OCI-LY7 (cell line): ENCODE data around the gene GBX2. TPM values are rescaled to one million over a fixed set of nuclear protein-coding genes. Genes with fewer than 3 reads are reported as not detected.
"Not testable (repeated sequence)": the region's sequence is repeated elsewhere in the genome, so short reads cannot be mapped to it uniquely, and the experiment has no call there.

Source experiments
- BruUV-seq: library from RNA; stranded (reverse); fragments of 400-500 nt; replicated peaks from 2 replicates; lab custom pipeline; 2021; lab: Mats Ljungman, UMichigan
- CTCF ChIA-PET: fragments of 300-600 bp; sonication (Branson Sonifier 250); formaldehyde crosslinking; loops from one replicate; lab custom pipeline; 2022; ENCODE audit warnings: antibody characterized with exemption; ENCODE audit not compliant: unreplicated experiment; lab: Charles Lee
- POLR2A ChIA-PET: fragments of 300-600 bp; sonication (Branson Sonifier 250); formaldehyde crosslinking; loops from one replicate; lab custom pipeline; 2022; ENCODE audit warnings: antibody characterized with exemption; lab: Charles Lee
- DNase-seq: peaks from one replicate; pipeline ENCODE4 v3.0.0-alpha.2; 2015; ENCODE audit warnings: low spot score
- H2AFZ ChIP-seq: fragments of 200-600 bp; sonication (generic), shearing (Covaris generic); 2 replicates; pipeline ENCODE4 v1.6.1; 2014; ENCODE audit warnings: mild to moderate bottlenecking, antibody characterized with exemption, low read length, moderate library complexity
- H3K27ac ChIP-seq: fragments of 200-600 bp; sonication (generic); 2 replicates; pipeline ENCODE4 v1.5.1; 2014; ENCODE audit warnings: mixed run types, low read depth, mild to moderate bottlenecking, moderate library complexity, low read length, inconsistent platforms; ENCODE audit not compliant: poor library complexity, severe bottlenecking
- H3K36me3 ChIP-seq: fragments of 200-600 bp; sonication (generic); 2 replicates; pipeline ENCODE4 v1.6.1; 2014; ENCODE audit warnings: mild to moderate bottlenecking, antibody characterized with exemption, low read length, moderate library complexity, mixed read lengths; ENCODE audit not compliant: insufficient read depth
- H3K4me1 ChIP-seq: fragments of 200-600 bp; sonication (generic); 2 replicates; pipeline ENCODE4 v1.5.1; 2014; ENCODE audit warnings: mild to moderate bottlenecking, low read length; ENCODE audit not compliant: insufficient read depth, poor library complexity, severe bottlenecking
- H3K4me2 ChIP-seq: fragments of 200-600 bp; sonication (generic); 2 replicates; pipeline ENCODE4 v1.6.1; 2014; ENCODE audit warnings: mild to moderate bottlenecking, low read length
- H3K4me3 ChIP-seq: fragments of 200-600 bp; sonication (generic); 2 replicates; pipeline ENCODE4 v1.5.1; 2014; ENCODE audit warnings: mild to moderate bottlenecking, low read depth, low read length; ENCODE audit not compliant: poor library complexity, severe bottlenecking
- H3K79me2 ChIP-seq: fragments of 200-600 bp; sonication (generic); 2 replicates; pipeline ENCODE4 v1.6.1; 2016; ENCODE audit warnings: low read depth, mild to moderate bottlenecking, low read length, moderate library complexity, mixed read lengths; ENCODE audit not compliant: insufficient read depth
- H3K9me2 ChIP-seq: fragments of 200-600 bp; sonication (generic); 2 replicates; pipeline ENCODE4 v1.6.1; 2016; ENCODE audit warnings: mild to moderate bottlenecking, low read length, mixed read lengths; ENCODE audit not compliant: insufficient read depth
- H3K9me3 ChIP-seq: fragments of 200-600 bp; sonication (generic); 2 replicates; pipeline ENCODE4 v1.6.1; 2014; ENCODE audit warnings: mild to moderate bottlenecking, mixed run types, low read length, mixed read lengths
- H4K20me1 ChIP-seq: fragments of 200-600 bp; sonication (generic); 2 replicates; pipeline ENCODE4 v1.6.1; 2014; ENCODE audit warnings: mild to moderate bottlenecking, antibody characterized with exemption, low read length, moderate library complexity, mixed read lengths; ENCODE audit not compliant: insufficient read depth
- CTCF ChIP-seq: fragments of 200-600 bp; sonication (generic); conservative IDR thresholded peaks from 2 replicates; pipeline ENCODE4 v1.5.1; 2014; ENCODE audit warnings: mild to moderate bottlenecking, antibody characterized with exemption, low read length, moderate library complexity, mixed read lengths
- EZH2phosphoT487 ChIP-seq: fragments of 200-600 bp; sonication (generic); IDR thresholded peaks from 2 replicates; pipeline ENCODE4 v1.6.1; 2018; ENCODE audit warnings: low read depth, borderline replicate concordance, mild to moderate bottlenecking, mixed run types, antibody characterized with exemption, low read length, moderate library complexity, mixed read lengths
- intact Hi-C: fragments of 100-400 bp; cut with micrococcal nuclease; formaldehyde crosslinking; loops from one replicate; pipeline ENCODE4 v1.10.0; 2022; ENCODE audit not compliant: unreplicated experiment
- total RNA-seq, 2 experiments: library from RNA; depleted of rRNA in 1 of 2; stranded (reverse); fragments of >200 nt in 1 of 2; shearing (Covaris generic) in 1 of 2; gene quantifications; 2 replicates each; pipeline ENCODE4 v1.2.3, GENCODE V29; 2014 to 2022

Gene GBX2
- total RNA-seq, 2 experiments from 2014 or later: not detected

- ChIA-PET CTCF (no interaction called here), POLR2A (interaction anchor here (0.7 kb wide), 1 partner anchor 363 kb away, joined by 3 read pairs; no protein-coding TSS in a partner anchor)
- H3K27ac ChIP-seq: no peak overlapping the region
- no peak overlapping the region for H3K4me2 ChIP-seq
- H3K4me3 ChIP-seq: no peak overlapping the region
- H3K36me3 ChIP-seq: no peaks in the 10 kb centered on the region
- no peaks in the 10 kb centered on the region for H3K9me2 ChIP-seq
- no peaks in the 10 kb centered on the region for H3K9me3 ChIP-seq
- no peaks in the 10 kb centered on the region for H4K20me1 ChIP-seq
- no peak for DNase-seq
- no peaks in the 10 kb centered on the region for H3K4me1 ChIP-seq
- no peak overlapping the region for H2AFZ ChIP-seq
- no TSS peak for BruUV-seq
- no peaks in the 10 kb centered on the region for H3K79me2 ChIP-seq
- intact Hi-C loops: no loop called here
- no peak for TF ChIP-seq CTCF
- TF ChIP-seq EZH2phosphoT487: no peak
Observed at GRCh38 chr2:236146436-236146835, 21.8 kb downstream of the GBX2 start.

DNA sequence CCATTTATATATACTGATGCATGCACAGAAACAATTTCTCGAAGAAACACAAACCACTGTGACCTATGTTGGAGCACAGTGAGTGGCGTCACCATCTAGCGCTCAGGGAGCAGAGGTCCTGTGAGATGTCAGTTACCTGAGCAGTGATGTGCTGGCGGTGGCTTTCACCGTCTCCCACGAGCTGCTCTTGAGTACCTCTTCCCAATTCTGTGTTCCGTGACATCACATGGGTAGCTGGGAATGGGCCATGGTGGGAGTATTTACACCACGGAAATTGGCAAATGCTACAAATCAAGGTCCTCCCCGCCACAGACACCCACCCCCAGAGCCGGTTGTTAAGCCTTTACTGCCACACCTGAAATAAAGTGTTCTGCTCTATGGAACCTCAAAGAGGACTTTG is 24.4 kb downstream of the GBX2 start:
- no TSS peak for BruUV-seq
- no peaks in the 10 kb centered on the region for H3K9me3 ChIP-seq

GRCh38 chr2:236141616-236142015 is 26.6 kb downstream of the GBX2 start:
- H3K36me3 ChIP-seq, H3K9me2 ChIP-seq, H2AFZ ChIP-seq, POLR2A ChIA-PET, CTCF ChIA-PET, H3K79me2 ChIP-seq, BruUV-seq, H4K20me1 ChIP-seq, H3K4me2 ChIP-seq, H3K4me1 ChIP-seq, DNase-seq, intact Hi-C loops, H3K9me3 ChIP-seq, H3K27ac ChIP-seq, H3K4me3 ChIP-seq: not testable (repeated sequence)

More for the DNA sequence above, 24.4 kb downstream of the GBX2 start:
- no peak overlapping the region for H2AFZ ChIP-seq
- no peaks in the 10 kb centered on the region for H4K20me1 ChIP-seq
- H3K27ac ChIP-seq: no peak overlapping the region
- no peaks in the 10 kb centered on the region for H3K4me1 ChIP-seq
- ChIA-PET CTCF (no interaction called here), POLR2A (no interaction called here)
- no peak for TF ChIP-seq CTCF
- no peak for TF ChIP-seq EZH2phosphoT487
- intact Hi-C loops: no loop called here
- no peak overlapping the region for H3K4me2 ChIP-seq
- no peak overlapping the region for H3K4me3 ChIP-seq
- H3K79me2 ChIP-seq: no peaks in the 10 kb centered on the region
- H3K9me2 ChIP-seq: no peaks in the 10 kb centered on the region
- no peak for DNase-seq
- no peaks in the 10 kb centered on the region for H3K36me3 ChIP-seq
